Fibroblast of peridontal ligament (primary cell): ENCODE measurements around the gene IMP4.

Experiments
- DNase-seq: peaks from one replicate; pipeline ENCODE4 v3.0.0-alpha.2; 2010; ENCODE audit errors: extremely low read depth

IMP4 gene

GRCh38 chr2:130357864-130358263 lies 15.2 kb downstream of the IMP4 start:
- DNase-seq, result no peak

- no peak for DNase-seq
Observed at GRCh38 chr2:130358420-130359350, 16.0 kb downstream of the IMP4 start.

- DNase-seq, result no peak
Observed at GRCh38 chr2:130359466-130359865, 16.8 kb downstream of the IMP4 start.

- DNase-seq, result no peak
Observed at GRCh38 chr2:130363479-130363878, 20.8 kb downstream of the IMP4 start.

GRCh38 chr2:130365075-130365474 lies 22.4 kb downstream of the IMP4 start:
- DNase-seq, result no peak

GRCh38 chr2:130365963-130366362 lies 23.3 kb downstream of the IMP4 start:
- DNase-seq, result no peak

- no peak for DNase-seq
Observed at GRCh38 chr2:130366720-130367119, 24.0 kb downstream of the IMP4 start.

- DNase-seq, result no peak
Observed at GRCh38 chr2:130368786-130369185, 26.1 kb downstream of the IMP4 start.

GRCh38 chr2:130369311-130369964 lies 26.7 kb downstream of the IMP4 start:
- DNase-seq, result no peak

GRCh38 chr2:130369965-130370341 lies 27.3 kb downstream of the IMP4 start:
- no peak for DNase-seq

GRCh38 chr2:130370490-130370889 lies 27.8 kb downstream of the IMP4 start:
- DNase-seq, result no peak

GRCh38 chr2:130371723-130372054 lies 29.0 kb downstream of the IMP4 start:
- peak; percentile 57 for DNase-seq

- DNase-seq, result peak; percentile 75
Observed at GRCh38 chr2:130372055-130372832, 29.5 kb downstream of the IMP4 start.

- DNase-seq, result no peak
Observed at GRCh38 chr2:130372833-130373807, 30.4 kb downstream of the IMP4 start.

GRCh38 chr2:130373808-130374365 lies 31.2 kb downstream of the IMP4 start:
- no peak for DNase-seq

GRCh38 chr2:130374587-130375290 lies 32.0 kb downstream of the IMP4 start:
- DNase-seq, result peak; percentile 10

- DNase-seq, result no peak
Observed at GRCh38 chr2:130375291-130376266, 32.9 kb downstream of the IMP4 start.

GRCh38 chr2:130376433-130377293 lies 34.0 kb downstream of the IMP4 start:
- DNase-seq, result peak; percentile 34
